Lower leg skin (tissue), 4 donors: ENCODE data around the gene SLC25A29. TPM values are rescaled to one million over a fixed set of nuclear protein-coding genes. Genes with fewer than 3 reads are reported as not detected.

Source experiments
- DNase-seq, 2 donors: peaks; one replicate each; pipeline ENCODE4 v3.0.0-alpha.2; 2019; ENCODE audit warnings: low spot score in 2 of 2
- H3K4me3 ChIP-seq: fragments of 200-600 bp; sonication (generic); 2 replicates; pipeline ENCODE4 v1.5.1; 2017; ENCODE audit warnings: mild to moderate bottlenecking, low read depth; ENCODE audit not compliant: poor library complexity, severe bottlenecking
- POLR2A ChIP-seq, 2 donors: fragments of 450-650 bp; IDR thresholded peaks; one replicate each; pipeline ENCODE4 v1.6.1; 2016 to 2017; ENCODE audit warnings: antibody characterized with exemption in 2 of 2, mild to moderate bottlenecking in 1 of 2, moderate library complexity in 1 of 2
- WGBS, 2 donors: methylation state at CpG; one replicate each; pipeline ENCODE4 v1.1.5; 2018; 5-methylcytosine and 5-hydroxymethylcytosine counted together
- intact Hi-C: fragments of 100-400 bp; cut with DNase I; formaldehyde crosslinking; loops from one replicate; pipeline ENCODE4 v1.15.0; 2023; ENCODE audit warnings: low total_unique reads
- total RNA-seq, 4 donors: library from RNA; depleted of rRNA; stranded (reverse); fragments of >200 nt; gene quantifications; one replicate each; pipeline ENCODE4 v1.1.0, GENCODE V29; 2016
- TF ChIP-seq, protein P1 (sequence below), 3 donors: fragments of 450-650 bp; IDR thresholded peaks; one replicate each; pipeline ENCODE4 v1.5.1; 2016; ENCODE audit warnings: antibody characterized with exemption in 3 of 3, mild to moderate bottlenecking in 3 of 3, moderate library complexity in 2 of 3

The SLC25A29 gene
- total RNA-seq, 4 donors from 2014 or later = 98.5 to 166 (median 134) TPM

- H3K4me3 ChIP-seq = no peak overlapping the region
- TF ChIP-seq, protein P1, sequence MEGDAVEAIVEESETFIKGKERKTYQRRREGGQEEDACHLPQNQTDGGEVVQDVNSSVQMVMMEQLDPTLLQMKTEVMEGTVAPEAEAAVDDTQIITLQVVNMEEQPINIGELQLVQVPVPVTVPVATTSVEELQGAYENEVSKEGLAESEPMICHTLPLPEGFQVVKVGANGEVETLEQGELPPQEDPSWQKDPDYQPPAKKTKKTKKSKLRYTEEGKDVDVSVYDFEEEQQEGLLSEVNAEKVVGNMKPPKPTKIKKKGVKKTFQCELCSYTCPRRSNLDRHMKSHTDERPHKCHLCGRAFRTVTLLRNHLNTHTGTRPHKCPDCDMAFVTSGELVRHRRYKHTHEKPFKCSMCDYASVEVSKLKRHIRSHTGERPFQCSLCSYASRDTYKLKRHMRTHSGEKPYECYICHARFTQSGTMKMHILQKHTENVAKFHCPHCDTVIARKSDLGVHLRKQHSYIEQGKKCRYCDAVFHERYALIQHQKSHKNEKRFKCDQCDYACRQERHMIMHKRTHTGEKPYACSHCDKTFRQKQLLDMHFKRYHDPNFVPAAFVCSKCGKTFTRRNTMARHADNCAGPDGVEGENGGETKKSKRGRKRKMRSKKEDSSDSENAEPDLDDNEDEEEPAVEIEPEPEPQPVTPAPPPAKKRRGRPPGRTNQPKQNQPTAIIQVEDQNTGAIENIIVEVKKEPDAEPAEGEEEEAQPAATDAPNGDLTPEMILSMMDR (IDR thresholded peaks at IDR 0.05) = no peak
- TF ChIP-seq POLR2A (IDR thresholded peaks at IDR 0.05) = no peak
- DNase-seq = no peak
- 80 to 89% methylated on average over 13 to 32 of the region's 32 CpGs for WGBS, 2 donors
- intact Hi-C loops = no loop called here
Observed at GRCh38 chr14:100328495-100329163, 22.4 kb upstream of the SLC25A29 start.

GRCh38 chr14:100327128-100327527, 20.9 kb upstream of the SLC25A29 start:
- WGBS, 2 donors = 92 to 95% methylated on average over 21 to 24 of the region's 24 CpGs
- DNase-seq = no peak
- intact Hi-C loops = no loop called here
- TF ChIP-seq POLR2A (IDR thresholded peaks at IDR 0.05) = no peak
- TF ChIP-seq, protein P1 (IDR thresholded peaks at IDR 0.05) = no peak
- H3K4me3 ChIP-seq = no peak overlapping the region

GRCh38 chr14:100325958-100326357, 19.7 kb upstream of the SLC25A29 start:
- whole genome bisulfite sequencing, 2 donors = 85 to 93% methylated on average over 13 of the region's 13 CpGs
- TF ChIP-seq, protein P1 (IDR thresholded peaks at IDR 0.05) = no peak
- no peak for TF ChIP-seq POLR2A (IDR thresholded peaks at IDR 0.05)
- DNase-seq = no peak
- intact Hi-C loops = no loop called here
- no peak overlapping the region for H3K4me3 ChIP-seq

GRCh38 chr14:100325231-100325632, 19.0 kb upstream of the SLC25A29 start:
- intact Hi-C loops = no loop called here
- no peak for DNase-seq
- TF ChIP-seq, protein P1 (IDR thresholded peaks at IDR 0.05) = no peak
- H3K4me3 ChIP-seq = no peak overlapping the region
- WGBS, 2 donors = 46 to 49% methylated on average over 17 of the region's 17 CpGs

- no peak for DNase-seq
Observed at GRCh38 chr14:100323942-100324307, 17.7 kb upstream of the SLC25A29 start.

More at GRCh38 chr14:100323942-100324307, 17.7 kb upstream of the SLC25A29 start:
- TF ChIP-seq, protein P1 (IDR thresholded peaks at IDR 0.05) = no peak
- no peak for TF ChIP-seq POLR2A (IDR thresholded peaks at IDR 0.05)
- H3K4me3 ChIP-seq = no peak overlapping the region
- 77 to 84% methylated on average over 8 of the region's 8 CpGs for WGBS, 2 donors
- intact Hi-C loops = no loop called here
